GM12878 (cell line): ENCODE data around the gene GRK5.

ENCODE experiments used
- KDM1A ChIP-seq: fragments of 200-600 bp; sonication (generic); IDR thresholded peaks from 2 replicates; pipeline ENCODE4 v1.6.1; 2016; ENCODE audit warnings: borderline replicate concordance
- POLR2A ChIP-seq: IDR thresholded peaks from 2 replicates; pipeline ENCODE4 v1.6.1; 2011; ENCODE audit warnings: low read depth, mild to moderate bottlenecking, low read length

- TF ChIP-seq POLR2A (no peak), KDM1A (no peak)
These were observed 26.4 kb downstream of the GRK5 start for GRCh38 chr10:119233821-119234220.
